ENCODE results near the gene CSRP3. TPM values are rescaled to one million over a fixed set of nuclear protein-coding genes. Genes with fewer than 3 reads are reported as not detected.

CSRP3 gene
- total RNA-seq, 4 donors from 2014 or later, result not detected

GRCh38 chr11:19183646-19184045 is 18.1 kb downstream of the CSRP3 start:
- Histone ChIP-seq H3K4me1 (no peaks in the 10 kb centered on the region), H3K27ac (no peak overlapping the region), H3K36me3 (no peaks in the 10 kb centered on the region), H3K4me3 (no peak overlapping the region), H3K27me3 (no peaks in the 10 kb centered on the region), H3K9me3 (no peaks in the 10 kb centered on the region)
- TF ChIP-seq CTCF (IDR thresholded peaks at IDR 0.05) (no peak), POLR2A (IDR thresholded peaks at IDR 0.05) (no peak)
- intact Hi-C loops (cut with DNase I), result no loop called here
- no peak for DNase-seq
- WGBS, 2 donors, result 61 to 80% methylated on average over 5 to 7 of the region's 7 CpGs

GRCh38 chr11:19181531-19182261 is 20.1 kb downstream of the CSRP3 start:
- intact Hi-C loops (cut with DNase I), result no loop called here
- Histone ChIP-seq H3K27ac (no peak overlapping the region), H3K4me1 (no peaks in the 10 kb centered on the region), H3K27me3 (no peaks in the 10 kb centered on the region), H3K4me3 (no peak overlapping the region), H3K36me3 (peaks cover 0 to 11% (median 0%) of the 10 kb centered on the region in 3 donors), H3K9me3 (no peaks in the 10 kb centered on the region)
- DNase-seq, result no peak
- TF ChIP-seq POLR2A (IDR thresholded peaks at IDR 0.05) (no peak), CTCF (IDR thresholded peaks at IDR 0.05) (no peak)
- WGBS, 2 donors, result 71 to 72% methylated on average over 5 of the region's 5 CpGs

GRCh38 chr11:19176629-19177186 is 25.1 kb downstream of the CSRP3 start:
- no peak for DNase-seq
- Histone ChIP-seq H3K4me3 (no peak overlapping the region), H3K9me3 (no peaks in the 10 kb centered on the region), H3K36me3 (peaks cover 0 to 57% (median 10%) of the 10 kb centered on the region in 3 donors), H3K4me1 (no peaks in the 10 kb centered on the region), H3K27me3 (no peaks in the 10 kb centered on the region), H3K27ac (no peak overlapping the region)
- intact Hi-C loops (cut with DNase I), result no loop called here
- 79 to 82% methylated on average over 2 of the region's 2 CpGs for WGBS, 2 donors
- TF ChIP-seq CTCF (IDR thresholded peaks at IDR 0.05), result no peak

- Histone ChIP-seq H3K36me3 (peaks cover 0 to 83% (median 10%) of the 10 kb centered on the region in 3 donors), H3K4me1 (no peaks in the 10 kb centered on the region), H3K27ac (no peak overlapping the region), H3K27me3 (no peaks in the 10 kb centered on the region), H3K4me3 (no peak overlapping the region), H3K9me3 (no peaks in the 10 kb centered on the region)
- WGBS, 2 donors, result 95% methylated on average over 7 of the region's 7 CpGs
- TF ChIP-seq CTCF (IDR thresholded peaks at IDR 0.05) (no peak), POLR2A (IDR thresholded peaks at IDR 0.05) (no peak)
- intact Hi-C loops (cut with DNase I), result no loop called here
- DNase-seq, result no peak
These were observed 27.7 kb downstream of the CSRP3 start for GRCh38 chr11:19173964-19174638.

- H3K9me3 ChIP-seq, result no peaks in the 10 kb centered on the region
- H3K4me3 ChIP-seq, result no peak overlapping the region
- intact Hi-C loops (cut with DNase I), result no loop called here
- no peak for TF ChIP-seq CTCF (IDR thresholded peaks at IDR 0.05)
- no peak for TF ChIP-seq POLR2A (IDR thresholded peaks at IDR 0.05)
- WGBS, 2 donors, result 96 to 97% methylated on average over 9 of the region's 9 CpGs
- DNase-seq, result no peak
- H3K36me3 ChIP-seq, result peaks cover 0 to 93% (median 10%) of the 10 kb centered on the region in 3 donors
- no peaks in the 10 kb centered on the region for H3K27me3 ChIP-seq
- no peak overlapping the region for H3K27ac ChIP-seq
- no peaks in the 10 kb centered on the region for H3K4me1 ChIP-seq
These were observed 28.6 kb downstream of the CSRP3 start for GRCh38 chr11:19173004-19173689.
